ENCODE results near the gene CAPN1.

GRCh38 chr11:65156926-65157325 is 24.8 kb upstream of the CAPN1 start:
- TF ChIP-seq, protein P1, sequence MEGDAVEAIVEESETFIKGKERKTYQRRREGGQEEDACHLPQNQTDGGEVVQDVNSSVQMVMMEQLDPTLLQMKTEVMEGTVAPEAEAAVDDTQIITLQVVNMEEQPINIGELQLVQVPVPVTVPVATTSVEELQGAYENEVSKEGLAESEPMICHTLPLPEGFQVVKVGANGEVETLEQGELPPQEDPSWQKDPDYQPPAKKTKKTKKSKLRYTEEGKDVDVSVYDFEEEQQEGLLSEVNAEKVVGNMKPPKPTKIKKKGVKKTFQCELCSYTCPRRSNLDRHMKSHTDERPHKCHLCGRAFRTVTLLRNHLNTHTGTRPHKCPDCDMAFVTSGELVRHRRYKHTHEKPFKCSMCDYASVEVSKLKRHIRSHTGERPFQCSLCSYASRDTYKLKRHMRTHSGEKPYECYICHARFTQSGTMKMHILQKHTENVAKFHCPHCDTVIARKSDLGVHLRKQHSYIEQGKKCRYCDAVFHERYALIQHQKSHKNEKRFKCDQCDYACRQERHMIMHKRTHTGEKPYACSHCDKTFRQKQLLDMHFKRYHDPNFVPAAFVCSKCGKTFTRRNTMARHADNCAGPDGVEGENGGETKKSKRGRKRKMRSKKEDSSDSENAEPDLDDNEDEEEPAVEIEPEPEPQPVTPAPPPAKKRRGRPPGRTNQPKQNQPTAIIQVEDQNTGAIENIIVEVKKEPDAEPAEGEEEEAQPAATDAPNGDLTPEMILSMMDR (conservative IDR thresholded peaks at IDR 0.05; ENCODE audit: low read length): no peak
- no peak for TF ChIP-seq EZH2phosphoT487 (IDR thresholded peaks at IDR 0.05; ENCODE audit: borderline replicate concordance, low read depth, low read length)
